Measurements from ENCODE around the gene TACR1.

DNA sequence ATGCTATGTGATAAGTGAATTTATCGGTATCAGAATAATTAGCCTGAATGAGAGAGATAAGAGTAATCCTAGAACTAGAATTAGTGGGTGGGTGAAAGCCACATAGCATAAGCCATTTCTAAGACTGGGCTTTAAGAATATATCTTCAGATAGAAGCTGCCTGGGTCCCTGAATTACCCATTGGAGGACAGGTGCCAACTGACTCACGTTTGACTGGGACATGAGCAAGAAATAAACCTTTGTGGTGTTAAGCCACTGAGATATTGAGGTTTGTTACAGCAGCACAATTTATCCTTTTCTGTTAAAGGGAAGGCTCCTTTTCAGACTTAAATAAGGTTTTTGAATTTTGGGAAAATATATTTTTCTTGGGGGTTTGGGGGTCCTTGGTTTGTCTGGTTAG lies 145.0 kb downstream of the TACR1 start:
- TF ChIP-seq, protein P1, sequence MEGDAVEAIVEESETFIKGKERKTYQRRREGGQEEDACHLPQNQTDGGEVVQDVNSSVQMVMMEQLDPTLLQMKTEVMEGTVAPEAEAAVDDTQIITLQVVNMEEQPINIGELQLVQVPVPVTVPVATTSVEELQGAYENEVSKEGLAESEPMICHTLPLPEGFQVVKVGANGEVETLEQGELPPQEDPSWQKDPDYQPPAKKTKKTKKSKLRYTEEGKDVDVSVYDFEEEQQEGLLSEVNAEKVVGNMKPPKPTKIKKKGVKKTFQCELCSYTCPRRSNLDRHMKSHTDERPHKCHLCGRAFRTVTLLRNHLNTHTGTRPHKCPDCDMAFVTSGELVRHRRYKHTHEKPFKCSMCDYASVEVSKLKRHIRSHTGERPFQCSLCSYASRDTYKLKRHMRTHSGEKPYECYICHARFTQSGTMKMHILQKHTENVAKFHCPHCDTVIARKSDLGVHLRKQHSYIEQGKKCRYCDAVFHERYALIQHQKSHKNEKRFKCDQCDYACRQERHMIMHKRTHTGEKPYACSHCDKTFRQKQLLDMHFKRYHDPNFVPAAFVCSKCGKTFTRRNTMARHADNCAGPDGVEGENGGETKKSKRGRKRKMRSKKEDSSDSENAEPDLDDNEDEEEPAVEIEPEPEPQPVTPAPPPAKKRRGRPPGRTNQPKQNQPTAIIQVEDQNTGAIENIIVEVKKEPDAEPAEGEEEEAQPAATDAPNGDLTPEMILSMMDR (IDR thresholded peaks at IDR 0.05 in 2 of 3, conservative IDR thresholded peaks at IDR 0.05 in 1 of 3; ENCODE audit: borderline replicate concordance in 1 of 3, insufficient read depth in 1 of 3, low read depth in 2 of 3, low read length in 2 of 3) = no peak
- TF ChIP-seq, protein P2, sequence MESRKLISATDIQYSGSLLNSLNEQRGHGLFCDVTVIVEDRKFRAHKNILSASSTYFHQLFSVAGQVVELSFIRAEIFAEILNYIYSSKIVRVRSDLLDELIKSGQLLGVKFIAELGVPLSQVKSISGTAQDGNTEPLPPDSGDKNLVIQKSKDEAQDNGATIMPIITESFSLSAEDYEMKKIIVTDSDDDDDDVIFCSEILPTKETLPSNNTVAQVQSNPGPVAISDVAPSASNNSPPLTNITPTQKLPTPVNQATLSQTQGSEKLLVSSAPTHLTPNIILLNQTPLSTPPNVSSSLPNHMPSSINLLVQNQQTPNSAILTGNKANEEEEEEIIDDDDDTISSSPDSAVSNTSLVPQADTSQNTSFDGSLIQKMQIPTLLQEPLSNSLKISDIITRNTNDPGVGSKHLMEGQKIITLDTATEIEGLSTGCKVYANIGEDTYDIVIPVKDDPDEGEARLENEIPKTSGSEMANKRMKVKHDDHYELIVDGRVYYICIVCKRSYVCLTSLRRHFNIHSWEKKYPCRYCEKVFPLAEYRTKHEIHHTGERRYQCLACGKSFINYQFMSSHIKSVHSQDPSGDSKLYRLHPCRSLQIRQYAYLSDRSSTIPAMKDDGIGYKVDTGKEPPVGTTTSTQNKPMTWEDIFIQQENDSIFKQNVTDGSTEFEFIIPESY (IDR thresholded peaks at IDR 0.05; ENCODE audit: extremely low read depth, insufficient replicate concordance, low read length) = no peak
- TF ChIP-seq, protein P3, sequence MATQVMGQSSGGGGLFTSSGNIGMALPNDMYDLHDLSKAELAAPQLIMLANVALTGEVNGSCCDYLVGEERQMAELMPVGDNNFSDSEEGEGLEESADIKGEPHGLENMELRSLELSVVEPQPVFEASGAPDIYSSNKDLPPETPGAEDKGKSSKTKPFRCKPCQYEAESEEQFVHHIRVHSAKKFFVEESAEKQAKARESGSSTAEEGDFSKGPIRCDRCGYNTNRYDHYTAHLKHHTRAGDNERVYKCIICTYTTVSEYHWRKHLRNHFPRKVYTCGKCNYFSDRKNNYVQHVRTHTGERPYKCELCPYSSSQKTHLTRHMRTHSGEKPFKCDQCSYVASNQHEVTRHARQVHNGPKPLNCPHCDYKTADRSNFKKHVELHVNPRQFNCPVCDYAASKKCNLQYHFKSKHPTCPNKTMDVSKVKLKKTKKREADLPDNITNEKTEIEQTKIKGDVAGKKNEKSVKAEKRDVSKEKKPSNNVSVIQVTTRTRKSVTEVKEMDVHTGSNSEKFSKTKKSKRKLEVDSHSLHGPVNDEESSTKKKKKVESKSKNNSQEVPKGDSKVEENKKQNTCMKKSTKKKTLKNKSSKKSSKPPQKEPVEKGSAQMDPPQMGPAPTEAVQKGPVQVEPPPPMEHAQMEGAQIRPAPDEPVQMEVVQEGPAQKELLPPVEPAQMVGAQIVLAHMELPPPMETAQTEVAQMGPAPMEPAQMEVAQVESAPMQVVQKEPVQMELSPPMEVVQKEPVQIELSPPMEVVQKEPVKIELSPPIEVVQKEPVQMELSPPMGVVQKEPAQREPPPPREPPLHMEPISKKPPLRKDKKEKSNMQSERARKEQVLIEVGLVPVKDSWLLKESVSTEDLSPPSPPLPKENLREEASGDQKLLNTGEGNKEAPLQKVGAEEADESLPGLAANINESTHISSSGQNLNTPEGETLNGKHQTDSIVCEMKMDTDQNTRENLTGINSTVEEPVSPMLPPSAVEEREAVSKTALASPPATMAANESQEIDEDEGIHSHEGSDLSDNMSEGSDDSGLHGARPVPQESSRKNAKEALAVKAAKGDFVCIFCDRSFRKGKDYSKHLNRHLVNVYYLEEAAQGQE (IDR thresholded peaks at IDR 0.05; ENCODE audit: low read depth) = no peak
- no peak for TF ChIP-seq POLR2AphosphoS5 (IDR thresholded peaks at IDR 0.05; ENCODE audit: low read depth, low read length)

All from HCT116 (cell line).